Hepatocyte (in vitro differentiated cells): ENCODE measurements around the gene CDH4. TPM values are rescaled to one million over a fixed set of nuclear protein-coding genes. Genes with fewer than 3 reads are reported as not detected.

Experiments used
- DNase-seq: peaks from one replicate; pipeline ENCODE4 v3.0.0-alpha.2; 2016; ENCODE audit warnings: low spot score
- H2AFZ ChIP-seq: fragments of 200-600 bp; sonication (generic); 2 replicates; pipeline ENCODE4 v1.6.0; 2016; ENCODE audit warnings: antibody characterized with exemption, mild to moderate bottlenecking
- H3K27ac ChIP-seq: fragments of 200-600 bp; sonication (generic); 2 replicates; pipeline ENCODE4 v1.5.1; 2016; ENCODE audit warnings: mild to moderate bottlenecking
- H3K27me3 ChIP-seq: fragments of 200-600 bp; sonication (generic); 2 replicates; pipeline ENCODE4 v1.6.1; 2016
- H3K36me3 ChIP-seq: fragments of 200-600 bp; sonication (generic); replicated peaks from 2 replicates; pipeline ENCODE4 v1.5.1; 2016; ENCODE audit warnings: low read depth; ENCODE audit not compliant: insufficient read depth
- H3K4me1 ChIP-seq: fragments of 200-600 bp; sonication (generic); 2 replicates; pipeline ENCODE4 v1.5.1; 2016; ENCODE audit warnings: mild to moderate bottlenecking, moderate library complexity; ENCODE audit not compliant: insufficient read depth
- H3K4me2 ChIP-seq: fragments of 200-600 bp; sonication (generic); 2 replicates; pipeline ENCODE4 v1.6.0; 2016
- H3K4me3 ChIP-seq: fragments of 200-600 bp; sonication (generic); 2 replicates; pipeline ENCODE4 v1.5.1; 2016; ENCODE audit warnings: mild to moderate bottlenecking
- H3K79me2 ChIP-seq: fragments of 200-600 bp; sonication (generic); 2 replicates; pipeline ENCODE4 v1.6.0; 2017; ENCODE audit warnings: mild to moderate bottlenecking
- H3K9me2 ChIP-seq: fragments of 200-600 bp; sonication (generic); replicated peaks from 2 replicates; pipeline ENCODE4 v1.6.0; 2017; ENCODE audit warnings: mild to moderate bottlenecking; ENCODE audit not compliant: insufficient read depth
- H3K9me3 ChIP-seq: fragments of 200-600 bp; sonication (generic); 2 replicates; pipeline ENCODE4 v1.5.1; 2016; ENCODE audit warnings: low read depth, mild to moderate bottlenecking
- H4K20me1 ChIP-seq: fragments of 200-600 bp; sonication (generic); 2 replicates; pipeline ENCODE4 v1.6.0; 2016; ENCODE audit warnings: mild to moderate bottlenecking; ENCODE audit not compliant: insufficient read depth, poor library complexity, severe bottlenecking
- EZH2 ChIP-seq: fragments of 200-600 bp; sonication (generic); IDR thresholded peaks from 2 replicates; pipeline ENCODE4 v1.6.1; 2016; ENCODE audit warnings: antibody characterized with exemption, mild to moderate bottlenecking, borderline replicate concordance
- EZH2phosphoT487 ChIP-seq: fragments of 200-600 bp; sonication (generic); IDR thresholded peaks from one replicate; pipeline ENCODE4 v1.6.1; 2018; ENCODE audit warnings: antibody characterized with exemption, mild to moderate bottlenecking, low read depth, moderate library complexity; ENCODE audit not compliant: unreplicated experiment, severe bottlenecking
- WGBS: methylation state at CpG from one replicate; pipeline ENCODE4 v1.1.6; 2016; ENCODE audit warnings: low lambda C conversion rate; ENCODE audit errors: missing lambda C conversion rate; 5-methylcytosine and 5-hydroxymethylcytosine counted together
- polyA plus RNA-seq: library from polyadenylated mRNA; unstranded; fragments of >200 nt; fragmentation: Nextera tagmentation; extraction: Ambion mirVana; gene quantifications from 2 replicates; pipeline ENCODE4 v1.2.1, GENCODE V29; 2016
- total RNA-seq: library from RNA; depleted of rRNA; stranded (reverse); fragments of >200 nt; gene quantifications from 2 replicates; pipeline ENCODE4 v1.2.3, GENCODE V29; 2014
- TF ChIP-seq, protein P1 (sequence below): fragments of 200-600 bp; sonication (generic); IDR thresholded peaks from 2 replicates; pipeline ENCODE4 v1.5.1; 2016; ENCODE audit warnings: antibody characterized with exemption, mild to moderate bottlenecking; ENCODE audit not compliant: poor library complexity

CDH4 gene
- total and polyA plus RNA-seq, 2 experiments from 2014 or later: 0.53 to 0.73 TPM

DNA sequence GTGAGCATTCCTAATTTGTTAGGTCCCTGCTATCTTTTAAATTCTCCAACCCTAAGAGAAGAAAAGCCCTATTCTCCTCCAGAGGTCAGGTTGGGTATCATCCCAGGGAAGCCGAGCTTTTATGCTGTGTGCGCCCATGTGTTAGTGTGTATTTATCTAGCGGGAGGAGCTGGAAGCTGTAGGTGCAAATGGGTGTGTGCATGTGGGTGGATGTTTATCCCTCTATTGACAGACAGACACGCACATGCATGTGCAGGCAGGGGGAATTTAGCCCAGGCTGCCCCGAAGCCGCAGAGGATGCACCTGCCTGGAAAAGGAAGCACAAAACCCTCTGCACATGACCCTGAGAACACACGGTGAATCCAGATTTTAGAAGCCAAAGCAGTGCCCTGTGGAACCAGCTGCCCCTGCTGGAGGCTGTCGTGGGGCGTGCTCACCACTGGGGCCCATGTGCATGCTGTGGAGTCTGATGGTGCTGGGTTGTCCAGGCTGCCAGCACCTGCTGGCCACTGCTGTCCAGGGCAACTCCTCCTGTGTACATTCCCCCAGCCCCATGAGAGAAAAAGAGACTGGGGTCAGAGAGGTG lies 416.1 kb downstream of the CDH4 start:
- no peak overlapping the region for H2AFZ ChIP-seq
- H3K9me3 ChIP-seq: no peaks in the 10 kb centered on the region
- WGBS: 77% methylated on average over 9 of the region's 9 CpGs
- no peaks in the 10 kb centered on the region for H3K4me1 ChIP-seq
- H3K36me3 ChIP-seq: no peaks in the 10 kb centered on the region
- no peak overlapping the region for H3K27ac ChIP-seq
- TF ChIP-seq, protein P1, sequence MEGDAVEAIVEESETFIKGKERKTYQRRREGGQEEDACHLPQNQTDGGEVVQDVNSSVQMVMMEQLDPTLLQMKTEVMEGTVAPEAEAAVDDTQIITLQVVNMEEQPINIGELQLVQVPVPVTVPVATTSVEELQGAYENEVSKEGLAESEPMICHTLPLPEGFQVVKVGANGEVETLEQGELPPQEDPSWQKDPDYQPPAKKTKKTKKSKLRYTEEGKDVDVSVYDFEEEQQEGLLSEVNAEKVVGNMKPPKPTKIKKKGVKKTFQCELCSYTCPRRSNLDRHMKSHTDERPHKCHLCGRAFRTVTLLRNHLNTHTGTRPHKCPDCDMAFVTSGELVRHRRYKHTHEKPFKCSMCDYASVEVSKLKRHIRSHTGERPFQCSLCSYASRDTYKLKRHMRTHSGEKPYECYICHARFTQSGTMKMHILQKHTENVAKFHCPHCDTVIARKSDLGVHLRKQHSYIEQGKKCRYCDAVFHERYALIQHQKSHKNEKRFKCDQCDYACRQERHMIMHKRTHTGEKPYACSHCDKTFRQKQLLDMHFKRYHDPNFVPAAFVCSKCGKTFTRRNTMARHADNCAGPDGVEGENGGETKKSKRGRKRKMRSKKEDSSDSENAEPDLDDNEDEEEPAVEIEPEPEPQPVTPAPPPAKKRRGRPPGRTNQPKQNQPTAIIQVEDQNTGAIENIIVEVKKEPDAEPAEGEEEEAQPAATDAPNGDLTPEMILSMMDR: no peak
- TF ChIP-seq EZH2: no peak
- no peak for TF ChIP-seq EZH2phosphoT487
- H4K20me1 ChIP-seq: no peaks in the 10 kb centered on the region
- no peaks in the 10 kb centered on the region for H3K9me2 ChIP-seq
- no peak overlapping the region for H3K4me3 ChIP-seq
- no peaks in the 10 kb centered on the region for H3K79me2 ChIP-seq
- DNase-seq: no peak
- H3K4me2 ChIP-seq: no peak overlapping the region
- no peaks in the 10 kb centered on the region for H3K27me3 ChIP-seq

DNA sequence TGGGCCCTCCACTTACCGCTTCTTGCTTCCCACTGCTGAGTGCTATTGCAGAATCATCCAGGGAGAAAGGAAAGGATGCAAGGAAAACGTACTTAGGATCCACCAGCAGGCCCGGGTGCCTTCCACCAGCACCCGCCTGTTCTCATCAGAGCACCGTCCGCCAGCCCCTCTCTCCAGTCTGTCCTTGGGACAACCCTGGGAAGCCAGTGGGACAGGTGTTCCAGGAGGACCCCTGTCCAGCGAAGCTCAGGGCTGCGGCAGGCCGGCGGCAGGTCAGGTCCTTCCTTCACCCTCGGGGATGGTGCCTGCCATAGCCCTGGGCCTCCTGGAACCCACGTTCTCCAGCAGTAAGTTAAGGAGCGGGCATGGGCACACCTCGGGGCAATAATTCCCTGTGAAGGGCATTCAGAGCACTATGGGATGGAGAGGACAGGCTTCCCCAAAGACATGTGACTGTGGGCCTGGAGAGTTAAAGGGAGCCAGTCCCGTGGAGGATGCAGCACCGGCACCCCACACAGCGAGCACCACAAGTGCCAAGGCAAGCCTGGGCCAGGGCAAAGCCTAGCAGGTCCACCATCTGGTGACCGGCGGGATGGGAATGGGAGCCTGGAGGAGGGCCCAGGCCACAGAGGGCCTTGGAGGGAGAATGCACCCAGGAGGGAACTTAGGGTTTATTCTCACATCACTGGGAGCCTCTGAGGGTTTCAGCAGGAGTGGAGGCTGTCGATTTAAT lies 416.9 kb downstream of the CDH4 start:
- no peak overlapping the region for H3K4me3 ChIP-seq
- TF ChIP-seq, protein P1: no peak
- TF ChIP-seq EZH2 (no peak), EZH2phosphoT487 (no peak)
- H3K27ac ChIP-seq: no peak overlapping the region
- no peaks in the 10 kb centered on the region for H3K9me3 ChIP-seq
- WGBS: 91% methylated on average over 20 of the region's 20 CpGs
- H3K4me1 ChIP-seq: no peaks in the 10 kb centered on the region
- H3K27me3 ChIP-seq: no peaks in the 10 kb centered on the region
- H3K4me2 ChIP-seq: no peak overlapping the region
- H2AFZ ChIP-seq: no peak overlapping the region
- H3K79me2 ChIP-seq: no peaks in the 10 kb centered on the region
- DNase-seq: no peak
- H3K9me2 ChIP-seq: no peaks in the 10 kb centered on the region
- no peaks in the 10 kb centered on the region for H3K36me3 ChIP-seq
- no peaks in the 10 kb centered on the region for H4K20me1 ChIP-seq

DNA sequence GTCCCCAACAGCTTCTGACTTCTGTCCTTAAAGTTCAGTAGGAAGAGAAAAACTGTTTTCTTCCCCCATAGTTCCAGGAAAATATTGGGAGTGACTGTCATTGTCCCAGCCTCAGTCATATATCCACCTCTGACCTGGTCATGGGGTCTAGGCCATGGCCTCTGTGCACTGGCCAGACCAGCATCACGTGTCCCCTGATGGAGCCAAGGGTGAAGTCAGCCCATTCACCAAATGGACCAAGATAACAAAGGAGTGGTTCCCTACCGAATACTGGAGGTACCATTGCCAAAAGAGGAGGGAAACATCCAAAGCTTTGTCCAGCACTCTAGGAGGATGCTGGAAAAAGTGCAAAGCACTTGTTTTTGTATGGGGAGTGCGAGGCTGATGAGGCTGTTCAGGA lies 418.2 kb downstream of the CDH4 start:
- no peak for DNase-seq
- 88% methylated on average over 3 of the region's 3 CpGs for WGBS
- Histone ChIP-seq H3K4me3 (no peak overlapping the region), H3K79me2 (no peaks in the 10 kb centered on the region), H3K27me3 (no peaks in the 10 kb centered on the region), H4K20me1 (no peaks in the 10 kb centered on the region), H3K4me1 (no peaks in the 10 kb centered on the region), H2AFZ (no peak overlapping the region), H3K4me2 (no peak overlapping the region), H3K9me2 (no peaks in the 10 kb centered on the region), H3K27ac (no peak overlapping the region), H3K36me3 (no peaks in the 10 kb centered on the region), H3K9me3 (no peaks in the 10 kb centered on the region)
- TF ChIP-seq EZH2 (no peak), EZH2phosphoT487 (no peak)
- TF ChIP-seq, protein P1: no peak
